Fibroblast of the aortic adventitia (primary cell): Measurements from ENCODE around the gene GREB1L. TPM values are rescaled to one million over a fixed set of nuclear protein-coding genes. Genes with fewer than 3 reads are reported as not detected.

Experiments used
- DNase-seq: peaks from one replicate; pipeline ENCODE4 v3.0.0-alpha.2; 2010; ENCODE audit warnings: low read depth
- H3K4me3 ChIP-seq: 2 replicates; pipeline ENCODE4 v1.5.1; 2011; ENCODE audit warnings: low read depth, mild to moderate bottlenecking, control low read depth, low read length, moderate library complexity
- CTCF ChIP-seq: IDR thresholded peaks from 2 replicates; pipeline ENCODE4 v1.5.1; 2011; ENCODE audit warnings: mild to moderate bottlenecking, low read length, control low read depth, inconsistent platforms; ENCODE audit not compliant: insufficient read depth
- total RNA-seq: library from RNA; depleted of rRNA; stranded (reverse); fragments of >200 nt; gene quantifications from 2 replicates; pipeline ENCODE4 v1.2.3, GENCODE V29; 2012; ENCODE audit warnings: low replicate concordance

GREB1L gene
- total RNA-seq, 1 donor: 1.9 TPM

GRCh38 chr18:21389283-21389682 is 147.3 kb downstream of the GREB1L start:
- TF ChIP-seq CTCF: no peak
- H3K4me3 ChIP-seq: no peak overlapping the region
- DNase-seq: no peak

GRCh38 chr18:21389903-21390302 is 147.9 kb downstream of the GREB1L start:
- H3K4me3 ChIP-seq: no peak overlapping the region
- DNase-seq: no peak
- TF ChIP-seq CTCF: no peak

GRCh38 chr18:21391074-21391673 is 149.1 kb downstream of the GREB1L start:
- no peak for TF ChIP-seq CTCF
- DNase-seq: peak; percentile 38
- H3K4me3 ChIP-seq: no peak overlapping the region

- no peak overlapping the region for H3K4me3 ChIP-seq
- peak; percentile 10 for DNase-seq
- no peak for TF ChIP-seq CTCF
Observed at GRCh38 chr18:21393986-21394385, 152.0 kb downstream of the GREB1L start.

GRCh38 chr18:21398121-21398520 is 156.1 kb downstream of the GREB1L start:
- DNase-seq: no peak
- H3K4me3 ChIP-seq: no peak overlapping the region
- no peak for TF ChIP-seq CTCF

- no peak overlapping the region for H3K4me3 ChIP-seq
- no peak for TF ChIP-seq CTCF
- no peak for DNase-seq
Observed at GRCh38 chr18:21402272-21402671, 160.2 kb downstream of the GREB1L start.

GRCh38 chr18:21404426-21404825 is 162.4 kb downstream of the GREB1L start:
- DNase-seq: no peak
- no peak overlapping the region for H3K4me3 ChIP-seq
- no peak for TF ChIP-seq CTCF
